Occipital lobe (tissue), 2 donors: Measurements from ENCODE around the gene COL19A1. TPM values are rescaled to one million over a fixed set of nuclear protein-coding genes. Genes with fewer than 3 reads are reported as not detected.
"Not testable (repeated sequence)": the region's sequence is repeated elsewhere in the genome, so short reads cannot be mapped to it uniquely, and the experiment has no call there.

Experiments
- DNase-seq: peaks from one replicate; lab custom pipeline; 2025; lab: John Stamatoyannopoulos, UW
- total RNA-seq: library from RNA; depleted of rRNA; stranded (reverse); fragments of >200 nt; gene quantifications from one replicate; pipeline ENCODE4 v1.2.3, GENCODE V29; 2014

COL19A1 gene
- total RNA-seq, 1 donor from 2014 or later = 5.9 TPM

DNA sequence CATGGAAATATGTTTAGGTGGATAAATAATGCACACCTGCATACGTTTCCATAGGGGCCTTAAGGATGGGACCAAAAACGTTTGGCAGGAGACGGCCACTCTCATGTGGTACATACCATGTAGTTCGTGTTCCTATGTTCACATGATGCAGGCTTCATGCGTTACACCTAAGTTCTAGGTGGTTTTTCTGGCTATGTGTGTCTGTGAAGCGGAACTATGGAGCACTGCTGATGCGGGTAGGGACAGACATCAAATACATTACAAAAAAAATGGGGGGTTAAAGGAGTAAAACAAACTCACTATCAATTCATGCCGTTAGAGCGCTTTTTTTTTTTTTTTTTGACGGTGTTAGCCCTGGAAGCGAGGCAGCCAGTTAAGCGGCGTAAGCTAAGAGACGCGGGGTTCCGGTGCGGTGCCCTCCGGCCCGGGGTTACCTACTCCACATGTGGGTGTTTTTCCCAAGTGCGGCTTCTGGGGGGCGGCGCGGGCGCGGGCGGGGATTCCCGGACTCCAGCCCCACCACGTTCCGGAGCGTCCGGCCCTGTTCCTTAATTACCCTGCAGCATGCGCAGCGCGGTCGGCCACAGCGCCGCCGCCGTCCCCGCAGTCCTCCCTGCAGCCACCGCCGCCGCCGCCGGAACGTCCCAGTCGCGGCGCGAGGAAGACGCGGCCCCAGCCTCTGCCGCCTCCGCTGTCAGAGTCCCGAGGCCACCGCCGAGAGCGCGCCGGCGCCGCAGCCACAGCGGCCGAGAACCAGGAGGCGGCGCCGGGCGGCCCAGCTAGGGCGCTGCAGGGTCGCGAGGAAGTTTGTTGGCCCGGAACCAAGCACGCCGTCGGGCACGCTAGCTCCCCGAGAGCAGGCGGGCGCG, 648 bp downstream of the COL19A1 start:
- peak; percentile 15 for DNase-seq

DNA sequence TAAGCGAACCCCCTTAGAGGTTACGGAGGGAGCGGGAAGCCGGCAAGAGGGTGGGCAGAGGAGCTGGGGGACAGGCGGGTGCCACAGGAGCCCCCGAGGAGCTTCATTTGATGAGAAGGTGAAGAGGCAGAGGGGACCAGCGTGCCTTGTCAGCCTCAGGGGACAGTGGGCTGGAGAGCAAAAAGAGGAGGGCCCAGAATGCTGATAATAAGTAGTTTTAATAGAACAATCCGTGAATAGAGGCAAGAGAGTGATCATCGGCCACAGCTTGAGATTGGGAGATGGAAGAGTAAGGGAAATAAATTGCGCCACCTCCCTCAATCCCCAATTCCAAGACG, 1.3 kb downstream of the COL19A1 start:
- DNase-seq = no peak

- no peak for DNase-seq
Observed at GRCh38 chr6:69868252-69868804, 2.0 kb downstream of the COL19A1 start.

DNA sequence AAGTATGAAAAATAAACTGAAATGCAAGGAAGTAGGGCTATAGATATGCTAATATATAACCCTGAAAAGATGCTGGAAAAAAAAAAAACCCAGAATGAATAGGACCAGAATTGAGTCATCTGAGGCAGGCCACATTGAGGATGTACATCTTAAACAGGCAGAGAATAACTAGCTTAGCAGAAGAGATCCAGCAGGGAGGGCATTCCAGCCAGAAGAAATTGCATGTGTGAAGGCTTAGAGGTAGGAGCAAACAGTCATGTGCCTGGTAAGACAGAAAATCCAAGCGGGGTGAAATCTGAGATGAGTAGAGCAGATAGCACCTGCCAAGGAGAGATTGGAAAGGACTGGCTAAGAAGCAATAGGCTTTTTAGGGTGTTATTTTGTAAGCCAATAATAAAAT, 2.6 kb downstream of the COL19A1 start:
- DNase-seq = no peak

GRCh38 chr6:69871107-69871506, 4.8 kb downstream of the COL19A1 start:
- no peak for DNase-seq

GRCh38 chr6:69873291-69873690, 6.9 kb downstream of the COL19A1 start:
- DNase-seq = no peak

GRCh38 chr6:69875715-69876114, 9.4 kb downstream of the COL19A1 start:
- no peak for DNase-seq

- DNase-seq = no peak
Observed at GRCh38 chr6:69878795-69879194, 12.4 kb downstream of the COL19A1 start.

DNA sequence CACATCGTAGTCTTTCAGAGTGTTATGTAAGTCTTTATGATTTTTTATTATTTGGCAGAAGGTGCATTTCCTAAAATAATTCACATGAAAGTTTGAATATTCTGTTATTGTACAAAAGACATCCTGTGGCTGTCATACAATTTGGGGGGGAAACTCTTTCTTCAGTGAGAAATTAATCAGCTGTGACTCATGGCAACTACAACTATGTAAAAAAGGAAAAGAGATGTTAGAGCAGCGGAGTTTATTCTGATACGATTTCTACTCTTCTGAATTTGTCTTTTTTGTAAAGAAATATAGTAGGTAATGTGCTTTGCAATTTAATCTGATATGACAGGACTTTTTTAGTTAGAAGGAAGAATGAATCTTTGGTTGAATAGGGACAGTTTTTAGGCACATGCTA, 14.2 kb downstream of the COL19A1 start:
- no peak for DNase-seq

GRCh38 chr6:69881322-69882151, 15.2 kb downstream of the COL19A1 start:
- no peak for DNase-seq

- DNase-seq = no peak
Observed at GRCh38 chr6:69883551-69883950, 17.2 kb downstream of the COL19A1 start.

DNA sequence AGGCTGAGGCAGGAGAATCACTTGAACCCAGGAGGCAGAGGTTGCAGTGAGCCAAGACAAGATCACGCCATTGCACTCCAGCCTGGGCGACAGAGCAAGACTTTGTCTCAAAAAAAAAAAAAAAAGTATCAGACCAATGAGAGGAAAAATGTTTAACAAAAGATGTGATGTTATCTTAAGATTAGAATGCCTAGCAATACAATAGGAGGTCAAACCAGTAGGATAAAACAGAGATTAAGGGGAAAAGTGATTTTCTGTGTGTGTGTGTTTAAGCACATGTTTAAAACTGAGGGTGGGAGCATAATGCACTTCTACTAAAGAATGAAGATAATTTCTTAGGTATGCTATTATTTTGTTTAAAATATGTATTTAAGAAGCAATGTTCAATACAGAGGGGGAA, 17.9 kb downstream of the COL19A1 start:
- no peak for DNase-seq

DNA sequence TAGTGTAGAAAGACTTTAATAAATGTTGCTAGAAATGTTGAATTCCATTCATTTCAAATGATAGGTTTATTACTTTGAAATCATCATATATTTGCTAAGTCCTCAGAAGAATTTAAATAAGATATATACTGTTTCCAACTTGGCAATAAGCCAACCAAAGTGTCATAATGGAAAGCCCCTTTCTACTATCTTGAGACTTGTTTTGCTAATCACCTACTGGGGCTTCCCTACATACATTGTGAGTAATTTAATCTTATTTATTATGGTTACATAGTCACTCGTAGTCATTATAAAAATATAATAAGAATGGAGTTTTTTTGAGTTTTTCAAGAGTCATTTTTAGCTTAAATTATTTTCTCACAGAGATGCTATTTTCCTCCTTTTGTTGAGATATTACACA, 20.7 kb downstream of the COL19A1 start:
- no peak for DNase-seq

DNA sequence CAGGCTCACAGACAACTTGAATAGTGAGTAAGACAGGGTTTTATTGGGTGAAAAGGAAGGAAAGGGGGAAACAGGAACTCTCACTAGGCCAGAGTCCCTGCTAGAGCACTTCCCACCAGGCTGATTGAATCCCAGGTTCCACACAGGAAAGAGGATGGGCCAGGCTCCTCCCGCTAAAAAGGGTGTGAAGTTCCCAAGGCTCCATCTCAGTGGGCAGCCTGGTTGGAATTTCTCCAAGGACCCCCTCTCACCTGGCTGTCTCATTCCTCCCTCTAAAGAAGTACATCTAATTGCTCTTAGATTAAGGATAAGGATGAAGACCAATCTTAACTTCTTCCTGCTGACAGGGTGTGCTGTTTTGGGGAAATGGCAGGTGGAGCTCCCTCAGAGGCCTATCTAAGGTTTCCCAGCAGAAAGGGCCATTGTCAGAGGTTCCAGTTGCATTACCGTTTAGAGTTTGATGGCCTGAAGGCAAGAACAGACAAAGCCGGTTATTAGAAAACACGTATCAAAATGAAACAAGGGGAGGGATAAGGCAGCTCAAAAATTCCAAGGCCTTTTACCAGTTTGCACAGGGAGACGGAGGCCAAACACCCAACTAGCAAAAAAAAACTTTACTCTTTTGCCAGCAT, 21.5 kb downstream of the COL19A1 start:
- DNase-seq = no peak

- DNase-seq = no peak
Observed at GRCh38 chr6:69888482-69889233, 22.3 kb downstream of the COL19A1 start.

- not testable (repeated sequence) for DNase-seq
Observed at GRCh38 chr6:69889234-69889974, 23.0 kb downstream of the COL19A1 start.

DNA sequence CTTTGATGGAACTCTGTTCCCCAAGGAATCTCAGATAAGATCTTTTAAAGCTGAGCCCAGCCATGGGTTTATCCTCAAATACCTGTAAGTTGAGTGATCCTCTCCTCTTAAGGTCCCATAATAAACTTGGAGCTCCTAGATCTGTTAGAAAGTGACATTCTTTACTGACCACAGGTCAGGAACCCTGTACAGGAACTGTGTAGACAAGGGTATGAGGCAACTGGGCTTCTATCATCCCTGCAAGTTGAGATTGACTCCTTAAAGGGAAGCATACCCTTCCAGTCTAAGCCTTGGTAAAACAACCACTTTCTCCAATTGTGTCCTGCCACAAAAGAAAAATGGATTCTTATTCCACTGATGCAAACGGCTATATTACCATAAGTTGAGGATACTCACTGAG, 26.2 kb downstream of the COL19A1 start:
- DNase-seq = not testable (repeated sequence)

- not testable (repeated sequence) for DNase-seq
Observed at GRCh38 chr6:69893266-69893665, 26.9 kb downstream of the COL19A1 start.

DNA sequence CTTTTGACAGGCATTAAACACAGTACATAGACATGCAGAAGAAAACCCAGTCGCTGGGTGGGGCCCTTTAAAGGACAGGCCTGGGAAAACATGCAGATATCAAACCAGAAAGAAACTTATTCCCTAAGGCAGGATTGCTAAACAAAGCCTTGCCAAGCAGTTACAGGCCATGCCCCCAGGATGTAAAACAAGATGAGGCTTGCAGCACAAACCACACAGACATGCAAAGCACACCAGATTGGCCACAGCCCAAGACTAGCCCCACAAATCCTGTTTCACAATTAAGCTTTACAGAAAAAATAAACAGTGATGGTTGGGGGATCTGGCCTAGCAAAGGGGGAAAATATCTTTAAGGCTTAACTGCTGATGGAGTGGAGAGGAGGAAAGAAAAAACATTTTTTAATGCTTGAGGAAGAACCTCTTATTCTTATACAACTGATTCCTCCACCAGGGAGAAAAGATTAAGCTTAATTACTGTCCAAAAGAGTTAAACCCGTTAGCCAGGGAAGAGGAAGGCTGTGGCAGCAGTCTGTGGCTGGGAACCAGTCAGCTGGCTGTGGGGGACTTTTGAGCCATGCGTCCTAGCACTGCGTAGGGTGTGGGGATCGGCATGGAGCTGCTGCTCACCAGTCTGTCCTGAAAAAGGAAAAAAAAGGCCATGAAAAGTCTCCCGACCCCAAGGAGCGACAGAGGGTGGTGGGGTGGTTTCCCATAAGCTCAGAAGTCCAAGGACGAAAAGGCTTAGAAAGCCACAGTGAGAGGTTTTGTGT, 28.4 kb downstream of the COL19A1 start:
- DNase-seq = no peak

DNA sequence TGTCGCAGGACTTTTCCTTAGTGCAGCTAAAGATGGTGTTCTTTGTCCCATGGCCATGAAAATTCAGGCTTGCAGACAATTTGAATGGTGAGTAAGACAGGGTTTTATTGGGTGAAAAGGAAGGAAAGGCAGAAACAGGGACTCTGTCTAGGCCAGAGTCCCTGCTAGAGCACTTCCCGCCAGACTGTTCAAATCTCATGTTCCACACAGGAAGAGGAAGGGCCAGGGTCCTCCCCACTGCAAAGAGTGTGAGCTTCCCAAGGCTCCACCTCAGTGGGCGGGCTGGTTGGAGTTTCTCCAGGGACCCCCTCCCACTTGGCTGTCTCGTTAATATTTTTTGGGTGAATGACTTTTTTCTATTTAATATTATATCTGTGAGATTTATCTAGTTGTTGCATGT, 29.0 kb downstream of the COL19A1 start:
- no peak for DNase-seq
